ENCODE results near the gene ZNF235. TPM values are rescaled to one million over a fixed set of nuclear protein-coding genes. Genes with fewer than 3 reads are reported as not detected.

Gene ZNF235
- total RNA-seq, 6 donors from 2014 or later, result 3.0 to 16.8 (median 8.3) TPM

GRCh38 chr19:44280916-44281315, 23.9 kb downstream of the ZNF235 start:
- TF ChIP-seq CTCF (IDR thresholded peaks at IDR 0.05) (no peak), POLR2AphosphoS5 (IDR thresholded peaks at IDR 0.05) (no peak)
- Histone ChIP-seq H3K4me3 (no peak overlapping the region), H3K9me3 (peaks cover 47 to 94% (median 72%) of the 10 kb centered on the region in 4 donors), H3K27ac (no peak overlapping the region), H3K27me3 (no peaks in the 10 kb centered on the region), H3K36me3 (peaks cover 0 to 7% (median 0%) of the 10 kb centered on the region in 4 donors), H3K4me1 (no peaks in the 10 kb centered on the region)
- ATAC-seq (ENCODE audit: low FRiP score in 2 of 2), result no peak
- no peak for DNase-seq
- 83 to 88% methylated on average over 10 of the region's 10 CpGs for WGBS, 2 donors

GRCh38 chr19:44278181-44278690, 26.6 kb downstream of the ZNF235 start:
- WGBS, 2 donors, result 93 to 96% methylated on average over 4 of the region's 4 CpGs
- TF ChIP-seq CTCF (IDR thresholded peaks at IDR 0.05), result no peak
- no peak for TF ChIP-seq EP300 (IDR thresholded peaks at IDR 0.05)
- no peak for TF ChIP-seq POLR2AphosphoS5 (IDR thresholded peaks at IDR 0.05)
- TF ChIP-seq POLR2A (IDR thresholded peaks at IDR 0.05), result no peak
- peaks cover 0 to 21% (median 0%) of the 10 kb centered on the region in 4 donors for H3K36me3 ChIP-seq
- peaks cover 43 to 96% (median 74%) of the 10 kb centered on the region in 4 donors for H3K9me3 ChIP-seq
- no peak overlapping the region for H3K4me3 ChIP-seq
- H3K27ac ChIP-seq, result no peak overlapping the region
- no peaks in the 10 kb centered on the region for H3K4me1 ChIP-seq
- no peaks in the 10 kb centered on the region for H3K27me3 ChIP-seq
- ATAC-seq (ENCODE audit: low FRiP score in 2 of 2), result no peak
- DNase-seq, result no peak

- Histone ChIP-seq H3K27me3 (no peaks in the 10 kb centered on the region), H3K4me3 (no peak overlapping the region), H3K36me3 (peaks cover 0 to 21% (median 0%) of the 10 kb centered on the region in 4 donors), H3K27ac (no peak overlapping the region), H3K4me1 (no peaks in the 10 kb centered on the region), H3K9me3 (peaks cover 36 to 95% (median 73%) of the 10 kb centered on the region in 4 donors)
- ATAC-seq (ENCODE audit: low FRiP score in 2 of 2) (no peak), DNase-seq (no peak)
- TF ChIP-seq POLR2A (IDR thresholded peaks at IDR 0.05), result no peak
- TF ChIP-seq POLR2AphosphoS5 (IDR thresholded peaks at IDR 0.05), result no peak
- no peak for TF ChIP-seq CTCF (IDR thresholded peaks at IDR 0.05)
- TF ChIP-seq EP300 (IDR thresholded peaks at IDR 0.05), result no peak
- WGBS, 2 donors, result 89 to 100% methylated on average over 1 of the region's 1 CpG
Observed at GRCh38 chr19:44277331-44277730, 27.5 kb downstream of the ZNF235 start.

GRCh38 chr19:44260695-44261446, 44.0 kb downstream of the ZNF235 start:
- ATAC-seq (ENCODE audit: low FRiP score in 2 of 2), result no peak
- no peaks in the 10 kb centered on the region for H3K36me3 ChIP-seq
- 68 to 77% methylated on average over 6 of the region's 6 CpGs for WGBS, 2 donors

More at GRCh38 chr19:44260695-44261446, 44.0 kb downstream of the ZNF235 start:
- DNase-seq, result no peak
- no peak overlapping the region for H3K27ac ChIP-seq
- no peaks in the 10 kb centered on the region for H3K27me3 ChIP-seq
- peaks cover 34 to 82% (median 73%) of the 10 kb centered on the region in 4 donors for H3K9me3 ChIP-seq
- no peak for TF ChIP-seq CTCF (IDR thresholded peaks at IDR 0.05)
- no peak for TF ChIP-seq EP300 (IDR thresholded peaks at IDR 0.05)
- TF ChIP-seq POLR2A (IDR thresholded peaks at IDR 0.05), result no peak
- TF ChIP-seq POLR2AphosphoS5 (IDR thresholded peaks at IDR 0.05), result no peak
- no peaks in the 10 kb centered on the region for H3K4me1 ChIP-seq
- no peak overlapping the region for H3K4me3 ChIP-seq

All from upper lobe of left lung (tissue), 6 donors.